Peyer's patch (tissue), 4 donors: ENCODE measurements around the gene TTBK2.

Experiments
- CTCF ChIP-seq, 6 experiments: fragments of 450-650 bp in 4 of 6; fragments of 200-600 bp in 2 of 6; sonication (generic) in 1 of 6; IDR thresholded peaks; one replicate each; pipeline ENCODE4 v1.5.1; 2017 to 2019; ENCODE audit warnings: antibody characterized with exemption in 6 of 6, mild to moderate bottlenecking in 3 of 6, moderate library complexity in 1 of 6
- POLR2A ChIP-seq, 2 donors: fragments of 450-650 bp; IDR thresholded peaks; one replicate each; pipeline ENCODE4 v1.5.1; 2017; ENCODE audit warnings: antibody characterized with exemption in 2 of 2, mild to moderate bottlenecking in 2 of 2, moderate library complexity in 2 of 2

- no peak for TF ChIP-seq POLR2A (IDR thresholded peaks at IDR 0.05)
- TF ChIP-seq CTCF (IDR thresholded peaks at IDR 0.05): no peak
Observed at GRCh38 chr15:42798802-42799201, 121.8 kb downstream of the TTBK2 start.
